GM06990 (cell line): ENCODE results near the gene SYNE1.
"Not testable (repeated sequence)": the region's sequence is repeated elsewhere in the genome, so short reads cannot be mapped to it uniquely, and the experiment has no call there.

ENCODE experiments used
- DNase-seq: peaks from one replicate; pipeline ENCODE4 v3.0.0-alpha.2; 2011; ENCODE audit not compliant: insufficient read length; ENCODE audit errors: extremely low read depth
- H3K27me3 ChIP-seq: replicated peaks from 2 replicates; pipeline ENCODE4 v1.6.0; 2011; ENCODE audit warnings: low read length; ENCODE audit not compliant: control insufficient read depth, insufficient read depth
- H3K36me3 ChIP-seq: 2 replicates; pipeline ENCODE4 v1.5.1; 2011; ENCODE audit warnings: low read length; ENCODE audit not compliant: control insufficient read depth, insufficient read depth
- H3K4me3 ChIP-seq: replicated peaks from 2 replicates; pipeline ENCODE4 v1.5.1; 2011; ENCODE audit warnings: low read depth, mild to moderate bottlenecking, control low read depth, low read length
- CTCF ChIP-seq: IDR thresholded peaks from 2 replicates; pipeline ENCODE4 v1.5.1; 2011; ENCODE audit warnings: low read length, control low read depth, mild to moderate bottlenecking, inconsistent platforms; ENCODE audit not compliant: insufficient read depth, poor library complexity, severe bottlenecking

SYNE1 gene

GRCh38 chr6:152503546-152503945, 133.6 kb downstream of the SYNE1 start:
- Histone ChIP-seq H3K36me3 (no peaks in the 10 kb centered on the region), H3K4me3 (no peak overlapping the region), H3K27me3 (no peaks in the 10 kb centered on the region)
- no peak for TF ChIP-seq CTCF
- no peak for DNase-seq

GRCh38 chr6:152502421-152503188, 134.6 kb downstream of the SYNE1 start:
- H3K4me3 ChIP-seq: no peak overlapping the region
- no peaks in the 10 kb centered on the region for H3K36me3 ChIP-seq
- TF ChIP-seq CTCF: no peak
- no peak for DNase-seq
- no peaks in the 10 kb centered on the region for H3K27me3 ChIP-seq

GRCh38 chr6:152499931-152500330, 137.2 kb downstream of the SYNE1 start:
- no peaks in the 10 kb centered on the region for H3K36me3 ChIP-seq
- no peak for TF ChIP-seq CTCF
- H3K27me3 ChIP-seq: no peaks in the 10 kb centered on the region
- no peak for DNase-seq
- H3K4me3 ChIP-seq: no peak overlapping the region

- DNase-seq: no peak
- no peaks in the 10 kb centered on the region for H3K36me3 ChIP-seq
- TF ChIP-seq CTCF: no peak
- no peaks in the 10 kb centered on the region for H3K27me3 ChIP-seq
- no peak overlapping the region for H3K4me3 ChIP-seq
Measured at GRCh38 chr6:152496731-152497130, 140.4 kb downstream of the SYNE1 start.

GRCh38 chr6:152495456-152495855, 141.7 kb downstream of the SYNE1 start:
- H3K27me3 ChIP-seq, DNase-seq: not testable (repeated sequence)

GRCh38 chr6:152492281-152492680, 144.9 kb downstream of the SYNE1 start:
- H3K36me3 ChIP-seq: not testable (repeated sequence)

More at GRCh38 chr6:152495456-152495855, 141.7 kb downstream of the SYNE1 start:
- not testable (repeated sequence) for H3K4me3 ChIP-seq, H3K36me3 ChIP-seq

GRCh38 chr6:152491501-152491900, 145.7 kb downstream of the SYNE1 start:
- H3K27me3 ChIP-seq, H3K4me3 ChIP-seq, DNase-seq, H3K36me3 ChIP-seq: not testable (repeated sequence)

More at GRCh38 chr6:152492281-152492680, 144.9 kb downstream of the SYNE1 start:
- not testable (repeated sequence) for H3K4me3 ChIP-seq, DNase-seq, H3K27me3 ChIP-seq

- H3K4me3 ChIP-seq, H3K27me3 ChIP-seq, DNase-seq, H3K36me3 ChIP-seq: not testable (repeated sequence)
Measured at GRCh38 chr6:152490971-152491378, 146.2 kb downstream of the SYNE1 start.
